Activated CD8-positive, alpha-beta memory T cell treated with anti-CD3 and anti-CD28 coated beads, Interleukin-2, amount 50 U/mL, for 1 hour (primary cell): ENCODE data around the gene RGS11.

ENCODE experiments used
- DNase-seq: peaks from one replicate; pipeline ENCODE4 v3.0.0-alpha.2; 2020; ENCODE audit errors: extremely low read depth

RGS11 gene

DNA sequence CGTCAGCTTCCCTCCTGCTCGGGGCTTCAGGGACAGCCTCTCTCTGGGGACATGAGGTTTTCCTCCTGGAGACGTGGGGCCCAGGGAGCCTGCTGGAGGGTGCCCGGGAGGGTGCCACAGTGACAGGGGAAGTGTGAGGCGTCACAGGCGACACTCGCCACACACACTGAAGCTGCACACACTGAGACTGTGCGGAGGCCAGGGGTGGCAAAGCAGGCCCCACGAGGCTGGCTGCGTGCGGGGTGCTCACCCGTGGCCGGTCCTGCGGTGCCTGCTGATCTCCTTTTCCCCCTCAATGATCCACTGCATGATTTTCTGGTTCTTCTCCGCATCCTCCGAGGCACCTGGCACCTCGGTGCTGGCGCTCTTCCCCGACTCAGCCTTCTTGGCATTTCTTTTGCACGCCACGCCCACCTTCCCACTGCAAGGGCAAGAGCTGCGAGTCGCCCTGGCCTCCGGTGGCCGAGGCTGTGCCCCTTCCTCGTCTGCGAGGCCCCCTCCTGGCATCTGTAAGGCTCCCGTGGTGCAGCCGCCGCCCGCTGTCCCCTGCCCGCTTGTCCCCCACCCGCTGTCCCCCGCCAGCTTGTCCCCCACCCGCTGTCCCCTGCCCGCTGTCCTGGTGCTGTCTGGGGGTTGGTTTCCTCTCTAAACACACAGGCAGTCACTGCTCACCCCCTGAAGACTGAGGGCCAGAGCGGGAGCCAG is 21.2 kb upstream of the RGS11 start:
- no peak for DNase-seq

- no peak for DNase-seq
Observed at GRCh38 chr16:296276-296675, 20.5 kb upstream of the RGS11 start.

DNA sequence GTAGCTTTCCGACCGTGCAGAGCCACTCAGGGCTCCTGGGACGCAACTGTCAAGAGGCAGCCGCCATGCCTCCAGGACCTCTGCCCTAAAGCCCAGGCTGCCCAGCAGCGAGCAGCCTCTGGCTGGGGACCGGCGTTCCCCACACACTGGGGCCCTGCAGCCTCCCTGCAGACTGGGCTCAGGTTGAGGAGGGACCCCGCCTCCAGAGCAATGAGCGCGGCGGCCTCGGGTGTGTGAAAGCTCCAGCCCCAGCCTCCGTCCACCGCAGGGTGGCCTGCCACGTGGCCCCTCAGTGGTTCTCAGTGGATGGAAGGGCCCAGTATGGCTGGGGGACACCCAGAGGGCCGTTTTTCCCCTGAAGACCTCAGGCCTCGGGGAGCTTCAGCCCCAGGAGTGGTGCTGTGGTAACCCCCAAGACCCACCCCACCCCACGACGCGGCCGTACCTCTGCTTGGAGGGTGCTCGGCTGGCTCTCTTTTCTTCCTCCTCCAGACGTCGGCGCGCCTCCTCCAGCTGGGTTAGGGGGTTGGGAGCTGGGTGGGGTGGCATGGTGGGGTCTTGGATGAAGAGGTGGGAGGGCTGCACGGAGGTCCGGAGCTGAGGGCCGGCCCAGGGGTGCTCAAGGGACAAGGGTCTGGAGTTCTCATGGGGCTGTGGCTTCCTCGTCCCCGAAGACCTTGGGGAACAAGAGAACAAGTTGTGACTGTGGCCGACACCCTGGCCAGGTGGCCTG is 17.5 kb upstream of the RGS11 start:
- DNase-seq: no peak

DNA sequence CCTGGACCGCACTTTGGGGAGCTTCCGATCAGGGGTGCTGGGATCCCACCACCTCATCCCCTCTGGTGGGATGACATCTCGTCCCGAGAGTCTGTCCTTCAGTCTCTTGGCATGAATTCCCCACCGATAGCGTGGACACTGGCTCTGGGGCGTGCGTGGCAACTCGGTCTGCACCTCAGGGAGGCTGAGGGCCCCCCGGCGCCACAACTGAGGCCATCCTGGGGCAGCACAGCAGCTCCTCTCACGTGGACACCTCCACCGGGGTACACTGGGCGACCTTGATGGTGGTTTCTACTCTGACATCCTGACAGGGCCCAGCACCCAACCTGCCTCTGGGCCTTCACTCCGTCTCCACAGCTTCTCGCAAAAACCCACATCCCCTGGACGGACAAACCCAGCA is 15.8 kb upstream of the RGS11 start:
- no peak for DNase-seq

DNA sequence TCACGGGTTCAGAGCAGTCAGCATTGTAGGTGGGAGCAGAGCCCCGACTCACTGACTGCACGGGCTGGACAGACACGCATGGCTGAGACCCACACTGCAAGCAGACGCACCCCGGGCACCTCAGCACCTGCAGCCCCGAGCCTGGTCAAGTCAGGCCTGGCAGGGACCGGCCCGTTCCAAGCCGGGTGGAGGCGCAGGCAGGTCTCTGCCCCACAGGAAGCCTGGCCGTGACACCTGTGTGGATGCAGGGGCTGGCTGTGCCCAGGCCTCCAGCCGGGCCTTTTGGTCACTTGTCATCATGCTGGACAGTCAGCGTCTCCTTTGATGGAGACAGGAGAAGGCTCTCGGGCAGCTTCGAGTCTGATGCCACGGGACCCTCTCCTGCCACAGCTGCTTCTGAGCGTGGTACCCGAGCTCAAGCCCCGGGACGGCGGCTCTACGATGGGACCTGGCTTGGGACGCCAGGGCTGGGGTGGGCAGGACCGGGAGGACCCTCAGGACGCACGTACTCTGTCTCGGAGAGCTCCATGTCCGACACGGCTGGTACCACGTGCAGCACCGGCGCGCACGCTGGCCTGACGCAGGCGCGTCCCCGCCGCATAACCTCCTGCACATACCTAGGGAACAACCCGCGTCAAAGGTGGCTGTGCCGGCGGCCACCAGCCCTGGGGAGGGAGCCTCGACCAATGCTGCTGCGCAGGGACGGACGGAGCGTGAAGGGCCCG is 15.1 kb upstream of the RGS11 start:
- no peak for DNase-seq

GRCh38 chr16:290015-290680 is 14.4 kb upstream of the RGS11 start:
- no peak for DNase-seq

DNA sequence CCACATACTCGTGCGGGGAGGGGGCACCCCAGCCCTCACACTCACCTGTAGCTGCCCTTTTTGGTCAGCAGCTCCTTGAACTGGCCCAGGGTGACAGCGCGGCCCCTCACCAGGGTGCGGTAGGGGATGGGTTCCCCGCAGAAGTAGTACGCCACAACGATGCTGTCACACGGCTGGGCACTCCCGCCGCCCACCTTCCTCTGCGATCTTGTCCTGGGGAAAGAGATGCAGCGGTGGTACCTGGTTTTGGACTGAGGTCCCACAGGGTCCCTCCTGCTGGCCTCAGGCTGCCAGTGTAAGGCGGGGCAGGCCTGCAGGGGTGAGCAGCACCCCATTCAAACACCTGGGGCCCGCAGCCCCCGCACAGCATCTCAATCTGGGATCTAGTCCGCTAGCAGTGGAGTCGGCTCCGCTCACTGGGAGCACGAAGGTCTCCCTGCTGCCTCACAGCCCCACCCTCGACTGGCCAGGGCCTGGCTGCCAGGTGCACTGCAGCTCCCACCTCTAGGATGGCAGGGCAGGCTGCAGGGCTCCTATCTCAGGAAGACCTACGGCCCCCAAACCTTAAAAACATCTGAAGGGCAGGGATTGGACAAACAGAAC is 13.8 kb upstream of the RGS11 start:
- DNase-seq: no peak

- no peak for DNase-seq
Observed at GRCh38 chr16:287981-288920, 12.5 kb upstream of the RGS11 start.

GRCh38 chr16:287298-287811 is 11.6 kb upstream of the RGS11 start:
- DNase-seq: no peak

DNA sequence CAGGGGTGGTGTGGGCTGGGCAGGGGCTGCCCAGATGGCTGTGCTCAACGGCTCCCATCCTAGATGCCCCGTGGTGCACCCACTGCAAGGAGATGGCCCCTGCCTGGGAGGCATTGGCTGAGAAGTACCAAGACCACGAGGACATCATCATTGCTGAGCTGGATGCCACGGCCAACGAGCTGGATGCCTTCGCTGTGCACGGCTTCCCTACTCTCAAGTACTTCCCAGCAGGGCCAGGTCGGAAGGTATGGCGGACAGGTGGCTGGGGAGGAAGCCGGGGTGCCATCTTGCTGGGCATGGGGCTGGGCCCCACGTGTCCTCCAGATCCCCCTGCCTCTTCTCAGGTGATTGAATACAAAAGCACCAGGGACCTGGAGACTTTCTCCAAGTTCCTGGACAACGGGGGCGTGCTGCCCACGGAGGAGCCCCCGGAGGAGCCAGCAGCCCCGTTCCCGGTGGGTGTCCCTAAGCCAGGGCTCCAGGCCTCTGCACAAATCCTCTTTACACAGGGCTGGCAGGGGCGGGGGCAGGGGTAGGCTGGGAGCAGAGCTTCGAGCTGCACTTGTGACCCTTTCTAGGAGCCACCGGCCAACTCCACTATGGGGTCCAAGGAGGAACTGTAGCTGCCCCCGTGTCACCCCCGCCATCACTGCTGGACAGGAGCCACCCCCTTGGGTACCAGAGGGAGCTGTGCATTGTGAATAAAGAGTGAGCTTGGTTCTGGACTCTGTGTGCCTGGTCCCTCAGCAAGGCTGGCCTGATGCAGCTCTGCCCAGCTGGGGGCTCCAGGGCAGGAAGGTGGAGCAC is 10.9 kb upstream of the RGS11 start:
- DNase-seq: no peak

GRCh38 chr16:285146-286055 is 9.7 kb upstream of the RGS11 start:
- DNase-seq: no peak

- no peak for DNase-seq
Observed at GRCh38 chr16:284204-285120, 8.7 kb upstream of the RGS11 start.

DNA sequence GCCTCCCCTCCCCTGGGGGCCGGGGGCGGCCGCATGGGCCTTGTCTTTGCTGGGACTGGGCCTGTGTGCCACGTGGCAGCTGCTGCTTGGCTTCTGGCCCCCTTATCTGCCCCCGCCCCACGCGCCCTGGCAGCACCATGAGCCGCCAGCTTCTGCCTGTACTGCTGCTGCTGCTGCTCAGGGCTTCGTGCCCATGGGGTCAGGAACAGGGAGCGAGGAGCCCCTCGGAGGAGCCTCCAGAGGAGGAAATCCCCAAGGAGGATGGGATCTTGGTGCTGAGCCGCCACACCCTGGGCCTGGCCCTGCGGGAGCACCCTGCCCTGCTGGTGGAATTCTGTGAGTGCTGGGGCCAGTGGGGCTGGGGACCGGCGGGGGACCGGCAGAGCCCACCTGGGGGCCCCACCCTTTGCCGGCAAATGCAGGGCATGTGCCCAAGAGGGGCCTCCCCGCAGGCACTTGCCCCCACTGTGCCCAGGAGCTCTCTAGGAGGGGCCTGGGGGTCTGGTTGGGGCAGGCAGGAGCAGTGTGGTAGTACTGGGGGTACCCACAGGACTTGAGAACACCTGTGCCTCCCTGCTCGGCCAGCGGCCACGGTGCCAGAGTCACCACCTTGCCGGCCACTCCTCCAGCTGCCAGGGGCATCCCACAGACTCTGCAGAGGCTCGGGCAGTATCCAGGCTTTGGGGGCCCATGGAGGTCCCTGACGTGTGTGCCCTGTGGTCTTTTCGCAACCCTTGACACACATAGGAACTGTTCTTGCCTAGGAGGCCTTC is 7.5 kb upstream of the RGS11 start, which contains the start of gene PDIA2:
Gene PDIA2 (plus strand): TSS at position 132 of the 773 bp plus-strand sequence. CDS start 6 bp downstream, at position 138.
- no peak for DNase-seq

DNA sequence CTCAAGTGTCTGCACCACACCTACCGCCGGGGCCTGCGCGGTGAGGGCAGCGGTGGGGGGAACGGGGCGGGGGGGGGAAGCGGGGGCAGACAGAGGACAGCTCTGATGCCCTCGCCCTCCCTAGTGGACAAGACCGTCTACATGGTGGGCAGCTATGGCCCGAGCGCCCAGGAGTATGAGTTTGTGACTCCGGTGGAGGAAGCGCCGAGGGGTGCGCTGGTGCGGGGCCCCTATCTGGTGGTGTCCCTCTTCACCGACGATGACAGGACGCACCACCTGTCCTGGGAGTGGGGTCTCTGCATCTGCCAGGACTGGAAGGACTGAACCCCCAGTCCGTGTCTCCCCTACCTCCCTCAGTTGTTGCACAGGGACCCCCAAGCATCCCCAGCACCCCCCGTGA is 6.7 kb upstream of the RGS11 start:
- DNase-seq: no peak

- DNase-seq: no peak
Observed at GRCh38 chr16:281660-282255, 6.0 kb upstream of the RGS11 start.

- DNase-seq: no peak
Observed at GRCh38 chr16:280991-281659, 5.4 kb upstream of the RGS11 start.
